GM21576 (cell line): ENCODE data around the gene PPFIA2.

ENCODE experiments used
- ATAC-seq: cut with Tn5 transposase; IDR thresholded peaks from one replicate; pipeline ENCODE4 v1.9.1; 2021; ENCODE audit warnings: mild to moderate bottlenecking, moderate library complexity; ENCODE audit not compliant: unreplicated experiment

PPFIA2 gene

GRCh38 chr12:81365284-81365683 lies 393.9 kb downstream of the PPFIA2 start:
- ATAC-seq = no peak

- ATAC-seq = no peak
Measured at GRCh38 chr12:81360916-81361315, 398.2 kb downstream of the PPFIA2 start.

- no peak for ATAC-seq
Measured at GRCh38 chr12:81359736-81360135, 399.4 kb downstream of the PPFIA2 start.

GRCh38 chr12:81354327-81354932 lies 404.7 kb downstream of the PPFIA2 start:
- no peak for ATAC-seq

- no peak for ATAC-seq
Measured at GRCh38 chr12:81350309-81350708, 408.8 kb downstream of the PPFIA2 start.

GRCh38 chr12:81347404-81347803 lies 411.7 kb downstream of the PPFIA2 start:
- no peak for ATAC-seq

- no peak for ATAC-seq
Measured at GRCh38 chr12:81340910-81341309, 418.2 kb downstream of the PPFIA2 start.

GRCh38 chr12:81339071-81339470 lies 420.1 kb downstream of the PPFIA2 start:
- ATAC-seq = no peak

- ATAC-seq = no peak
Measured at GRCh38 chr12:81337886-81338285, 421.3 kb downstream of the PPFIA2 start.

- ATAC-seq = no peak
Measured at GRCh38 chr12:81333812-81334211, 425.3 kb downstream of the PPFIA2 start.

GRCh38 chr12:81332054-81332453 lies 427.1 kb downstream of the PPFIA2 start:
- no peak for ATAC-seq

GRCh38 chr12:81330480-81330879 lies 428.7 kb downstream of the PPFIA2 start:
- no peak for ATAC-seq

GRCh38 chr12:81329085-81329484 lies 430.1 kb downstream of the PPFIA2 start:
- peak; percentile 68 for ATAC-seq

GRCh38 chr12:81327425-81327824 lies 431.7 kb downstream of the PPFIA2 start:
- no peak for ATAC-seq

- no peak for ATAC-seq
Measured at GRCh38 chr12:81325086-81325485, 434.1 kb downstream of the PPFIA2 start.

GRCh38 chr12:81314903-81315531 lies 444.1 kb downstream of the PPFIA2 start:
- no peak for ATAC-seq

GRCh38 chr12:81303935-81304334 lies 455.2 kb downstream of the PPFIA2 start:
- no peak for ATAC-seq

- no peak for ATAC-seq
Measured at GRCh38 chr12:81300454-81300853, 458.7 kb downstream of the PPFIA2 start.

GRCh38 chr12:81297601-81298000 lies 461.5 kb downstream of the PPFIA2 start:
- no peak for ATAC-seq

- no peak for ATAC-seq
Measured at GRCh38 chr12:81296556-81297305, 462.4 kb downstream of the PPFIA2 start.

- ATAC-seq = no peak
Measured at GRCh38 chr12:81295251-81295650, 463.9 kb downstream of the PPFIA2 start.
